ENCODE measurements around the gene ARHGDIA.

- TF ChIP-seq, protein P1, sequence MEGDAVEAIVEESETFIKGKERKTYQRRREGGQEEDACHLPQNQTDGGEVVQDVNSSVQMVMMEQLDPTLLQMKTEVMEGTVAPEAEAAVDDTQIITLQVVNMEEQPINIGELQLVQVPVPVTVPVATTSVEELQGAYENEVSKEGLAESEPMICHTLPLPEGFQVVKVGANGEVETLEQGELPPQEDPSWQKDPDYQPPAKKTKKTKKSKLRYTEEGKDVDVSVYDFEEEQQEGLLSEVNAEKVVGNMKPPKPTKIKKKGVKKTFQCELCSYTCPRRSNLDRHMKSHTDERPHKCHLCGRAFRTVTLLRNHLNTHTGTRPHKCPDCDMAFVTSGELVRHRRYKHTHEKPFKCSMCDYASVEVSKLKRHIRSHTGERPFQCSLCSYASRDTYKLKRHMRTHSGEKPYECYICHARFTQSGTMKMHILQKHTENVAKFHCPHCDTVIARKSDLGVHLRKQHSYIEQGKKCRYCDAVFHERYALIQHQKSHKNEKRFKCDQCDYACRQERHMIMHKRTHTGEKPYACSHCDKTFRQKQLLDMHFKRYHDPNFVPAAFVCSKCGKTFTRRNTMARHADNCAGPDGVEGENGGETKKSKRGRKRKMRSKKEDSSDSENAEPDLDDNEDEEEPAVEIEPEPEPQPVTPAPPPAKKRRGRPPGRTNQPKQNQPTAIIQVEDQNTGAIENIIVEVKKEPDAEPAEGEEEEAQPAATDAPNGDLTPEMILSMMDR (conservative IDR thresholded peaks at IDR 0.05) = no peak
- TF ChIP-seq ZFX (IDR thresholded peaks at IDR 0.05) = peak; percentile 73
Measured at GRCh38 chr17:81860756-81861568, 10.2 kb downstream of the ARHGDIA start.
